Endothelial cell of umbilical vein (primary cell): ENCODE results near the gene NOD2. TPM values are rescaled to one million over a fixed set of nuclear protein-coding genes. Genes with fewer than 3 reads are reported as not detected.

Source experiments
- Bru-seq: library from RNA; stranded (reverse); fragments of 400-500 nt; gene quantifications from one replicate; lab custom pipeline; 2021; lab: Mats Ljungman, UMichigan
- BruChase-seq, 2 experiments: library from RNA; stranded (reverse); fragments of 400-500 nt; gene quantifications; one replicate each; lab custom pipeline; 2021; lab: Mats Ljungman, UMichigan
- BruUV-seq: library from RNA; stranded (reverse); fragments of 400-500 nt; replicated peaks from 2 replicates; lab custom pipeline; 2021; lab: Mats Ljungman, UMichigan
- CTCF ChIA-PET: fragments of 300-600, 350-600 bp; sonication (Branson Sonifier 250); formaldehyde crosslinking; loops from one replicate; lab custom pipeline; 2021; ENCODE audit warnings: antibody characterized with exemption, inconsistent platforms; lab: Charles Lee
- POLR2A ChIA-PET: fragments of 300-600, 350-600 bp; sonication (Branson Sonifier 250); formaldehyde crosslinking; loops from one replicate; lab custom pipeline; 2021; ENCODE audit warnings: antibody characterized with exemption, inconsistent platforms; lab: Charles Lee
- DNase-seq: peaks from one replicate; pipeline ENCODE4 v3.0.0-alpha.2; 2011; ENCODE audit warnings: low read depth, low spot score
- FAIRE-seq: peaks from 2 replicates; lab custom pipeline; 2011; peaks lifted over from hg19 to GRCh38; lab: Jason Lieb, UNC
- H2AFZ ChIP-seq: 2 replicates; pipeline ENCODE4 v1.6.0; 2012; ENCODE audit warnings: low read depth, low read length, control low read depth, inconsistent platforms
- H3K27ac ChIP-seq: 2 replicates; pipeline ENCODE4 v1.5.1; 2011; ENCODE audit warnings: low read depth, mild to moderate bottlenecking, control low read depth, low read length, moderate library complexity; ENCODE audit not compliant: insufficient read depth
- H3K27me3 ChIP-seq, 2 experiments: 2 replicates each; pipeline versions ENCODE4 v1.6.0 to v1.6.1; 2011; ENCODE audit warnings: low read length in 2 of 2, mixed read lengths in 1 of 2; ENCODE audit not compliant: control insufficient read depth in 2 of 2, insufficient read depth in 2 of 2
- H3K36me3 ChIP-seq, 2 experiments: 2 replicates in 1 of 2; 3 replicates in 1 of 2; pipeline ENCODE4 v1.5.1; 2011; ENCODE audit warnings: low read length in 2 of 2, mild to moderate bottlenecking in 1 of 2, moderate library complexity in 1 of 2; ENCODE audit not compliant: control insufficient read depth in 2 of 2, insufficient read depth in 2 of 2; ENCODE audit errors: extremely low read depth in 1 of 2
- H3K4me1 ChIP-seq: 3 replicates; pipeline ENCODE4 v1.5.1; 2011; ENCODE audit warnings: mild to moderate bottlenecking, low read length; ENCODE audit not compliant: control insufficient read depth, insufficient read depth; ENCODE audit errors: extremely low read depth
- H3K4me2 ChIP-seq: 2 replicates; pipeline ENCODE4 v1.6.1; 2011; ENCODE audit warnings: low read length, control low read depth, mixed read lengths; ENCODE audit not compliant: insufficient read depth
- H3K4me3 ChIP-seq, 3 experiments: fragments of 200-600 bp in 1 of 3; sonication (generic), shearing (Covaris generic) in 1 of 3; replicated peaks in 1 of 3; 2 replicates each; pipeline ENCODE4 v1.5.1; 2011 to 2016; ENCODE audit warnings: control low read depth in 3 of 3, low read length in 3 of 3, mild to moderate bottlenecking in 2 of 3, inconsistent platforms in 1 of 3, low read depth in 1 of 3, moderate library complexity in 1 of 3; ENCODE audit not compliant: insufficient read depth in 1 of 3
- H3K79me2 ChIP-seq: 2 replicates; pipeline ENCODE4 v1.6.0; 2012; ENCODE audit warnings: low read length, inconsistent platforms; ENCODE audit not compliant: control insufficient read depth, insufficient read depth
- H3K9ac ChIP-seq: replicated peaks from 2 replicates; pipeline ENCODE3; 2011; ENCODE audit warnings: low read length, control low read depth; ENCODE audit not compliant: insufficient read depth; ENCODE audit errors: extremely low read depth
- H3K9me1 ChIP-seq: replicated peaks from 3 replicates; pipeline ENCODE4 v1.6.0; 2011; ENCODE audit warnings: mild to moderate bottlenecking, low read length; ENCODE audit not compliant: control insufficient read depth, insufficient read depth; ENCODE audit errors: extremely low read depth
- H3K9me3 ChIP-seq: replicated peaks from 2 replicates; pipeline ENCODE4 v1.5.1; 2012; ENCODE audit warnings: low read length, inconsistent platforms; ENCODE audit not compliant: control insufficient read depth, insufficient read depth
- H4K20me1 ChIP-seq: replicated peaks from 2 replicates; pipeline ENCODE3; 2011; ENCODE audit warnings: mild to moderate bottlenecking, low read length; ENCODE audit not compliant: control insufficient read depth, insufficient read depth; ENCODE audit errors: extremely low read depth
- EZH2 ChIP-seq: IDR thresholded peaks from 2 replicates; pipeline ENCODE4 v1.6.1; 2012; ENCODE audit warnings: borderline replicate concordance, low read depth, mild to moderate bottlenecking, moderate library complexity, low read length, inconsistent platforms; ENCODE audit not compliant: severe bottlenecking
- FOS ChIP-seq: IDR thresholded peaks from 2 replicates; pipeline ENCODE4 v1.6.1; 2011; ENCODE audit warnings: mild to moderate bottlenecking, low read length, moderate library complexity, borderline replicate concordance; ENCODE audit not compliant: insufficient read depth
- GATA2 ChIP-seq: IDR thresholded peaks from 2 replicates; pipeline ENCODE4 v1.7.0; 2011; ENCODE audit warnings: low read depth, mild to moderate bottlenecking, moderate library complexity, mixed read lengths, low read length; ENCODE audit not compliant: insufficient read length, insufficient read depth
- JUN ChIP-seq: IDR thresholded peaks from 2 replicates; pipeline ENCODE4 v1.6.1; 2011; ENCODE audit warnings: borderline replicate concordance, low read depth; ENCODE audit not compliant: insufficient read length, insufficient read depth
- MAX ChIP-seq: IDR thresholded peaks from 2 replicates; pipeline ENCODE4 v1.6.1; 2011; ENCODE audit not compliant: insufficient read depth, insufficient read length
- MYC ChIP-seq: IDR thresholded peaks from one replicate; pipeline ENCODE4 v1.6.1; 2011; ENCODE audit warnings: mild to moderate bottlenecking, low read depth, low read length
- POLR2A ChIP-seq: IDR thresholded peaks from 2 replicates; pipeline ENCODE4 v1.6.1; 2012; ENCODE audit warnings: low read depth, mild to moderate bottlenecking, control low read depth, low read length
- POLR2AphosphoS5 ChIP-seq: IDR thresholded peaks from 2 replicates; pipeline ENCODE4 v1.6.1; 2012; ENCODE audit warnings: low read depth, mild to moderate bottlenecking, control low read depth, low read length, moderate library complexity; ENCODE audit not compliant: insufficient read depth
- dilution Hi-C: fragments of 300-500 bp; cut with MboI; formaldehyde crosslinking; loops from one replicate; pipeline ENCODE4 v1.15.0; 2019; ENCODE audit warnings: low sequenced_read_pairs; ENCODE audit not compliant: extremely low pct_ligation_motif_present
- intact Hi-C: fragments of 100-400 bp; cut with micrococcal nuclease; formaldehyde crosslinking; loops from one replicate; pipeline ENCODE4 v1.10.0; 2022
- long read RNA-seq: library from polyadenylated mRNA; stranded (forward); transcript quantifications from one replicate; pipeline ENCODE4 v2.0.0, GENCODE V29; 2021
- polyA minus RNA-seq, 3 experiments: library from RNA; depleted of rRNA, polyadenylated mRNA; stranded (reverse); fragments of >200 nt; gene quantifications; 1 replicate in 1 of 3; 2 replicates in 2 of 3; pipeline ENCODE4 v1.2.3, GENCODE V29; 2011
- polyA plus RNA-seq, 4 experiments: library from polyadenylated mRNA; depleted of rRNA in 3 of 4; stranded (reverse) in 3 of 4; unstranded in 1 of 4; fragments of >200 nt; gene quantifications; 2 replicates each; pipeline versions ENCODE4 v1.2.1 to v1.2.3, GENCODE V29; 2011 to 2012; ENCODE audit warnings: missing spikeins in 1 of 4
- total RNA-seq: library from RNA; stranded (reverse); gene quantifications from 2 replicates; pipeline ENCODE4 v1.2.3, GENCODE V29; 2021
- TF ChIP-seq, protein P1 (sequence below), 2 donors: IDR thresholded peaks; 1 replicate in 1 of 2; 2 replicates in 1 of 2; pipeline ENCODE4 v1.5.1; 2011; ENCODE audit warnings: low read length in 2 of 2, mild to moderate bottlenecking in 2 of 2, moderate library complexity in 2 of 2, control low read depth in 1 of 2, inconsistent platforms in 1 of 2, low read depth in 1 of 2; ENCODE audit not compliant: insufficient read depth in 1 of 2; ENCODE audit errors: extremely low read depth in 1 of 2

NOD2 gene
- 0.58 TPM in 1 of 2 replicates, not detected in the other for total RNA-seq
- 0.03 and 0.07 TPM in 2 replicates for polyA plus RNA-seq
- 0.01 and 0.04 TPM in 2 replicates for polyA plus RNA-seq (2011; cell fraction: cytosol; rRNA removed)
- polyA plus RNA-seq (2011; cell fraction: nucleus; rRNA removed) = 0.04 and 0.11 TPM in 2 replicates
- 0.03 and 0.12 TPM in 2 replicates for polyA plus RNA-seq (2012)
- polyA minus RNA-seq = not detected in 2 replicates
- not detected for polyA minus RNA-seq (2011; cell fraction: cytosol; rRNA and poly(A)+ RNA removed)
- 0.19 TPM in 1 of 2 replicates, not detected in the other for polyA minus RNA-seq (2011; cell fraction: nucleus; rRNA and poly(A)+ RNA removed)
- percentile 6 among the genes with signal in this experiment for Bru-seq, nascent RNA
- BruChase-seq, experiment 1, labeled RNA remaining after a 6-hour chase = not detected
- BruChase-seq, experiment 2, labeled RNA remaining after a 2-hour chase = not detected
- long read RNA-seq = 0 reads

DNA sequence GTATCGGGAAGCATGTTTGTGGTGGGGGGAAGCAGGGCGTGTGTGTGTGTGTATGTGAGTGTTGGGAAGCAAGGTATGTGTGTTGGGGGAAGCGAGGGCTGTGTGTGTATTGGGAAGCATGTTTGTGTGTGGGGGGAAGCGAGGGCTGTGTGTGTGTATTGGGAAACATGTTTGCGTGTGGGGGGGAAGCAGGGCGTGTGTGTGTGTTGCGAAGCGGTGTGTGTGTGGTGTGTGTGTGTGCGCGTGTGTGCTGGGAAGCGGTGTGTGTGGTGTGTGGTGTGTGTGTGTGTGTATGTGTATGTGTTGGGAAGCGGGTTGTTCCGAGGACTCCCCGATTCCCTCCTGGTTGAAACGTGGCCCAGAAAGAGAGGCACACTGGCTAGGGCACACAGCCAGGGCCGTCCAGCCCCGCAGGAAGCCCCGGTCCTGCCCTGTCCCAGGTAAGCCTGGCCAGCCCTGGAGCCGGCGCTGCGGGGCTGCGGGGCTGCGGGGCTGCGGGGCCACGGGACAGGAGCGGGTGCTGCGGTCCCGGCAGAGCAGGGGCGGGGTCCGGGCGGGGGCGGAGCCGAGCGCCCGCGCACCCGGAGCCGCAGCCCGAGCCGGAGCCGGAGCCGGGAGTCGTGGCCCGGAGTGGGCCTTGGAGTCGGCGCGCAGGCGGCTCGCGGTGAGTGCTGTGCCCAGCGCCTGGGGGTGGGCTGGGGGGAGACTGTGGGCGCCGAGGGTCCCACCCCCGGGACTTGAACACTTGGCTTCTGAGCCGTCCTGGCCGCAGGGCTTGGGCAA, at the start of gene NOD2:
Gene NOD2, plus strand, starts transcription at position 608 of the 783 bp plus-strand sequence. CDS start 5,890 bp downstream, outside the sequence.
- Histone ChIP-seq H3K4me2 (no peak within 1 kb of the TSS), H2AFZ (peak within 1 kb of the TSS; percentile 24), H3K4me1 (no peaks in the 10 kb centered on the region), H3K9ac (no peak within 1 kb of the TSS), H3K27me3 (no peaks in the 10 kb centered on the region), H3K27ac (no peak within 1 kb of the TSS), H3K9me1 (no peaks in the 10 kb centered on the region), H3K79me2 (no peaks in the 10 kb centered on the region), H3K36me3 (no peaks in the 10 kb centered on the region), H4K20me1 (no peaks in the 10 kb centered on the region), H3K9me3 (no peaks in the 10 kb centered on the region), H3K4me3 (no peak within 1 kb of the TSS)
- FAIRE-seq (no peak), DNase-seq (no peak)
- CTCF ChIA-PET = no interaction called here
- no TSS peak for BruUV-seq
- intact Hi-C loops = no loop called here
- dilution Hi-C loops = no loop called here
- POLR2A ChIA-PET = no interaction called here
- TF ChIP-seq GATA2 = no peak
- TF ChIP-seq, protein P1, sequence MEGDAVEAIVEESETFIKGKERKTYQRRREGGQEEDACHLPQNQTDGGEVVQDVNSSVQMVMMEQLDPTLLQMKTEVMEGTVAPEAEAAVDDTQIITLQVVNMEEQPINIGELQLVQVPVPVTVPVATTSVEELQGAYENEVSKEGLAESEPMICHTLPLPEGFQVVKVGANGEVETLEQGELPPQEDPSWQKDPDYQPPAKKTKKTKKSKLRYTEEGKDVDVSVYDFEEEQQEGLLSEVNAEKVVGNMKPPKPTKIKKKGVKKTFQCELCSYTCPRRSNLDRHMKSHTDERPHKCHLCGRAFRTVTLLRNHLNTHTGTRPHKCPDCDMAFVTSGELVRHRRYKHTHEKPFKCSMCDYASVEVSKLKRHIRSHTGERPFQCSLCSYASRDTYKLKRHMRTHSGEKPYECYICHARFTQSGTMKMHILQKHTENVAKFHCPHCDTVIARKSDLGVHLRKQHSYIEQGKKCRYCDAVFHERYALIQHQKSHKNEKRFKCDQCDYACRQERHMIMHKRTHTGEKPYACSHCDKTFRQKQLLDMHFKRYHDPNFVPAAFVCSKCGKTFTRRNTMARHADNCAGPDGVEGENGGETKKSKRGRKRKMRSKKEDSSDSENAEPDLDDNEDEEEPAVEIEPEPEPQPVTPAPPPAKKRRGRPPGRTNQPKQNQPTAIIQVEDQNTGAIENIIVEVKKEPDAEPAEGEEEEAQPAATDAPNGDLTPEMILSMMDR (IDR thresholded peaks at IDR 0.05; ENCODE audit: extremely low read depth in 1 of 2, insufficient read depth in 1 of 2, low read depth in 1 of 2, low read length in 2 of 2) = no peak
- no peak for TF ChIP-seq MAX
- TF ChIP-seq JUN = no peak
- no peak for TF ChIP-seq POLR2AphosphoS5
- TF ChIP-seq POLR2A = no peak
- no peak for TF ChIP-seq FOS
- TF ChIP-seq EZH2 = no peak
- no peak for TF ChIP-seq MYC
